GM21390 (cell line): ENCODE data around the gene CHST12.
A peak's percentile ranks its signal among the peaks of the same experiment; 100 is the strongest.
"Not testable (repeated sequence)": the region's sequence is repeated elsewhere in the genome, so short reads cannot be mapped to it uniquely, and the experiment has no call there.

Experiments used
- ATAC-seq: cut with Tn5 transposase; IDR thresholded peaks from one replicate; pipeline ENCODE4 v1.9.1; 2021; ENCODE audit not compliant: unreplicated experiment

Gene CHST12

GRCh38 chr7:2403718-2404648 is 572 bp downstream of the CHST12 start:
- no peak for ATAC-seq

GRCh38 chr7:2404714-2405119 is 1.3 kb downstream of the CHST12 start:
- ATAC-seq, result no peak

GRCh38 chr7:2405201-2405600 is 1.8 kb downstream of the CHST12 start:
- ATAC-seq, result no peak

GRCh38 chr7:2405601-2406345 is 2.4 kb downstream of the CHST12 start:
- ATAC-seq, result peak; percentile 49

- ATAC-seq, result no peak
These were observed 6.5 kb downstream of the CHST12 start for GRCh38 chr7:2409745-2410414.

GRCh38 chr7:2411049-2411448 is 7.6 kb downstream of the CHST12 start:
- ATAC-seq, result no peak

GRCh38 chr7:2411815-2412586 is 8.6 kb downstream of the CHST12 start:
- no peak for ATAC-seq

- no peak for ATAC-seq
These were observed 9.3 kb downstream of the CHST12 start for GRCh38 chr7:2412587-2413201.

- no peak for ATAC-seq
These were observed 12.7 kb downstream of the CHST12 start for GRCh38 chr7:2416063-2416462.

GRCh38 chr7:2416650-2417049 is 13.2 kb downstream of the CHST12 start:
- ATAC-seq, result no peak

- not testable (repeated sequence) for ATAC-seq
These were observed 13.8 kb downstream of the CHST12 start for GRCh38 chr7:2417178-2417577.

GRCh38 chr7:2417981-2418481 is 14.6 kb downstream of the CHST12 start:
- ATAC-seq, result no peak

- ATAC-seq, result no peak
These were observed 17.0 kb downstream of the CHST12 start for GRCh38 chr7:2420216-2420933.

GRCh38 chr7:2421943-2422310 is 18.5 kb downstream of the CHST12 start:
- no peak for ATAC-seq

- no peak for ATAC-seq
These were observed 22.3 kb downstream of the CHST12 start for GRCh38 chr7:2425749-2426148.

- ATAC-seq, result no peak
These were observed 28.0 kb downstream of the CHST12 start for GRCh38 chr7:2431260-2431867.

GRCh38 chr7:2432910-2433712 is 29.7 kb downstream of the CHST12 start:
- ATAC-seq, result no peak
